Omental fat pad (tissue), 4 donors: ENCODE measurements around the gene RBM33. TPM values are rescaled to one million over a fixed set of nuclear protein-coding genes. Genes with fewer than 3 reads are reported as not detected.

Experiments
- ATAC-seq: fragments of 150-250 bp; one replicate; pipeline ENCODE4 v1.9.1; 2016; ENCODE audit warnings: mild to moderate bottlenecking, moderate library complexity; ENCODE audit not compliant: low FRiP score
- DNase-seq: peaks from one replicate; pipeline ENCODE4 v3.0.0-alpha.2; 2019; ENCODE audit warnings: low spot score
- total RNA-seq, 4 donors: library from RNA; depleted of rRNA; stranded (reverse); fragments of >200 nt; gene quantifications; one replicate each; pipeline ENCODE4 v1.1.0, GENCODE V29; 2016
- TF ChIP-seq, protein P1 (sequence below), 3 donors: fragments of 450-650 bp; IDR thresholded peaks; one replicate each; pipeline ENCODE4 v1.5.1; 2016 to 2017; ENCODE audit warnings: antibody characterized with exemption in 3 of 3, mild to moderate bottlenecking in 3 of 3, moderate library complexity in 2 of 3

RBM33 gene
- total RNA-seq, 4 donors from 2014 or later = 19.5 to 53.4 (median 32.0) TPM

DNA sequence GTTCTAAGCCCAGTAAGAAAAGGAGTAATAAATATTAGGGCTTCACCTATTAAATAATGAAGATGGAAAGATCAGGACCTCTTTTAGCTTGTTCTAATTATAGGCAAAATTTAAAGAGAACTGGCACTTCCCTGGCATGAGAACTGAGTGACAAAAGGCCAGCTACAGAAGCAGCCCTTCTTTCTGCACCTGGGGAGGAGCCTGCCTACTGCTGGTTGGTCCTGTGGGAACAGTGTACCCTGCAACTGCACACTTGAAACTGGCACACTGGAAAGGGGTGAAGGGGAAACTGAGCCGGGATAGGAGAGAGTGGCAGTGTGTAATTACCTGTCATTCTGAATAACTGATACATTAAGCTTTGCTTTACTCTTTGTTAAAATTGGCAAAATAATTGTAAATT is 87.4 kb downstream of the RBM33 start:
- ATAC-seq (no peak), DNase-seq (no peak)
- TF ChIP-seq, protein P1, sequence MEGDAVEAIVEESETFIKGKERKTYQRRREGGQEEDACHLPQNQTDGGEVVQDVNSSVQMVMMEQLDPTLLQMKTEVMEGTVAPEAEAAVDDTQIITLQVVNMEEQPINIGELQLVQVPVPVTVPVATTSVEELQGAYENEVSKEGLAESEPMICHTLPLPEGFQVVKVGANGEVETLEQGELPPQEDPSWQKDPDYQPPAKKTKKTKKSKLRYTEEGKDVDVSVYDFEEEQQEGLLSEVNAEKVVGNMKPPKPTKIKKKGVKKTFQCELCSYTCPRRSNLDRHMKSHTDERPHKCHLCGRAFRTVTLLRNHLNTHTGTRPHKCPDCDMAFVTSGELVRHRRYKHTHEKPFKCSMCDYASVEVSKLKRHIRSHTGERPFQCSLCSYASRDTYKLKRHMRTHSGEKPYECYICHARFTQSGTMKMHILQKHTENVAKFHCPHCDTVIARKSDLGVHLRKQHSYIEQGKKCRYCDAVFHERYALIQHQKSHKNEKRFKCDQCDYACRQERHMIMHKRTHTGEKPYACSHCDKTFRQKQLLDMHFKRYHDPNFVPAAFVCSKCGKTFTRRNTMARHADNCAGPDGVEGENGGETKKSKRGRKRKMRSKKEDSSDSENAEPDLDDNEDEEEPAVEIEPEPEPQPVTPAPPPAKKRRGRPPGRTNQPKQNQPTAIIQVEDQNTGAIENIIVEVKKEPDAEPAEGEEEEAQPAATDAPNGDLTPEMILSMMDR (IDR thresholded peaks at IDR 0.05) = no peak

DNA sequence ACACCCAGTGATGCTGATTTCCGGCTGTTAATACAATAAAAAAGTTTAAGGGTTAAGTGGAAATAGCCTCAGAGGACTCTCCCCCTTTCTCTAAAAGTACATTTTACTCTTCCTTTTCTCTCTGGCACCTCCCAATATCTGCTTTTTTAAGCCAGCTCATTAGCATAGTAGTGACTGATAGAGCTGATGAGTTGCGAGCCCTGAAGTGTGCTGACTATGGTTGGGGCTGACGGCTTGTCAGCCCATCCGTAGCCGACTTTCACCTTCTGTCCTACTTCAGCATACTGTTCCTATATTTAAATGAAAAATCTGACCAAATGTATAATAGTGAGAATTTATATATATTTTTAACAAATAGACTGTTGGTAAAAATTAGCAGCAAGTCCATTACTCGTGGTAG is 87.8 kb downstream of the RBM33 start:
- ATAC-seq = no peak
- DNase-seq = no peak
- TF ChIP-seq, protein P1 (IDR thresholded peaks at IDR 0.05) = no peak

DNA sequence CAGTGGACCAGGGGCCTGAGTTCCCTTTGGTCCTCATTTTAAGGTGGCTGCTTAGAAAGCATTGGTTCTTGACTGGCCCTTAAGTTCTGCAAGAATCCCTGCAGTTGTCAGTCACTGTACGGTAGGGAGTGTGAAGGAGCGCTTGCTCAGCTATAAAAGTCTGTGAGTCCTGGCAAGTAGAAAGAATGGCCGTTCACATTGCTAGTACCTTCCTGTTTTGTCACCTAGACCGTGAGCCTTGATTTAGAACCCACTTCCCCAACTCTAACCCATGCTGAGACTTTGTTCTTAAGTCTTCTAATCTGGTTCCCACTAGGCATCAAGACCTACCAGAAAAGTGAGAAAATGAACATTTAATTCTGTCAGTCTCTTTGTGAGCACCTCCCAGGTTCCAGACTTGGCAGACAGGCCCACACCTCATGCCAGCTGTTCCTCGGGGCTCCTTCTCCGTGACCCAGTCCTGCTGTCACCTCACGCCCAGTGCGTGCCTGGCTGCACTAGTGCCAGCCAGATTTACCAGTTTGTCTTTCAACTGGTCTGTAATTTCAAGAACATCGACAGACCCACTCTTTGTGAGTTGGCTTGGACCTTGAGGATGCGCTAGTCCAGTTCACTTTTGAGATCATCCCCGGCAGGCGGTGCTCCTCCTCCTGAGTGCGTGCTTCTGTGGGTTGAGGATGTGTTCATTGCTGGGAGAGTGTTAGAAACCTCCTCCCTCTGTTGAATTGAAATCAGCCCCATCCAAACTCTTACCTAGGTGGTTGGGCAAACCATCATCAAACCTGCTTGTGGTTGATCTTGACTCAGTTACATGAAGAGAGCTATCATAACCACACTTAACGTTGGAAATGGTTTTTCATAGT is 89.4 kb downstream of the RBM33 start:
- ATAC-seq (no peak), DNase-seq (no peak)
- TF ChIP-seq, protein P1 (IDR thresholded peaks at IDR 0.05) = no peak

DNA sequence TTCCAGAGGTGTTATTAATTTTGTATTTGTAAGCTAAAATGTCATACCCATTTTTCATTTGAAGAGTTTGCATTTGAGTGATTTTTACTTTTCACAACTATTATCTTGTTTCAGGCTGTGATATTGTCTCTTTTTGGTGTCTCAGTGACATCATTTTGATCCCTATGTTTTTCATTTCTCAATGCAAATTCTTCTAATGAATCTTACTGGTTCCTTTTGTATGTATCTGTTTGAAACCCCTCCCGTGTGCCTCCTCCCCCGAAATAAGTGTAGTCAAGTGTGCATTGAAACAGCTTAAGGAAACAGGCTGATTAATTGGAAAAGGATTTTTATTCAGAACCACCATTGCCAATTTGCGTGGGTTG is 90.0 kb downstream of the RBM33 start:
- DNase-seq = no peak
- TF ChIP-seq, protein P1 (IDR thresholded peaks at IDR 0.05) = no peak
- no peak for ATAC-seq

DNA sequence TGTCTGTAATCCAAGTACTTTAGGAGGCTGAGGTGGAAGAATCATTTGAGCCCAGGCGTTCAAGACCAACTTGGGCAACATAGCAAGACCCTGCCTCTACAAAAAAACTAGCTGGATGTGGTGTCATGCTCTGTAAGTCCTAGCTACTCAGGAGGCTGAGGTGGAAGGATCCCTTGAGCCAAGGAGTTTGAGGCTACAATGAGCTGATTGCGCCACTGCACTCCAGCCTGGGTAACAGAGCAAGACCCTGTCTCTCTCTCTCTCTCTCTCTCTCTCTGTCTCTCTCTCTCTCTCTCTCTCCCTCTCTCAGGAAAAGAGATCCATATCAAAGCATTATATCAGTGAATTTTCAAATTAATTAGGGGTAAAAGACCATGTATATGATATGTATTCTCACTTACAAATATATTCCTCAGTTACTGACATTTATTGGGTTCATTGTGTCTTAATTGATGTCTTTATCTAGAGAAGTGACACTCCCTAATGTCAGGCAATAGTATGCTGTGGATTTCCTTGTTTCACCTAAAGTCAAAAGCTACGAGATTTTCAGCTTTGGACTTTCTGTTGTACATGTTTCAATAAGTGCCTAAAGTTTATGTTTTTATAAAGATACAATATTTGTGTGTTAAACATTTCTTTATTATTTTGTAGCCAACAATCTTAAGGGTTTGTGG is 91.1 kb downstream of the RBM33 start:
- ATAC-seq (no peak), DNase-seq (no peak)
- TF ChIP-seq, protein P1 (IDR thresholded peaks at IDR 0.05) = no peak

DNA sequence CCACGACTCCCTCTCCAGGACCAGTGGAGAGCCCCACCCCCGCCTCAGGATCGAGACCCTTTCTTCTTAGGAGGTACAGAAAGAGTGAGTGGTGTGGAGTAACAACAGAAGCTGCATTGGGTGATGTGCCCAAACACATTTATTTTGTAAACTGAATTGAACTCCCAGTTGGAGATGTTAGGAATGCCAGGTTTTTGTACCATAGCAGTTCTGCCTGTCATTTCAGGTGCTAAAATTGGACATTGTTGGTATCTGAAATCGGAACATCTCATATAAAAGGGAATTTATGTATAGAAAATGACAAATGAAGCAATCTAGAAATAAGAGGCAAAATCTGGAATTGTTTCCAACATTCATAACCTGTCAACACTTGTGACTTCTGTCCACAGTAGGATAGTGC is 93.1 kb downstream of the RBM33 start:
- TF ChIP-seq, protein P1 (IDR thresholded peaks at IDR 0.05) = no peak
- DNase-seq = no peak

More for the DNA sequence above, 93.1 kb downstream of the RBM33 start:
- no peak for ATAC-seq
